ENCODE results near the gene PTX3.

- TF ChIP-seq CTCF (IDR thresholded peaks at IDR 0.05) (no peak), POLR2A (IDR thresholded peaks at IDR 0.05) (no peak)
Measured at GRCh38 chr3:157414861-157415260, 21.8 kb upstream of the PTX3 start.
